PC-3 (cell line): Measurements from ENCODE around the gene TBX5.

Source experiments
- EZH2 ChIP-seq: fragments of 300-600 bp; sonication (generic); IDR thresholded peaks from one replicate; pipeline ENCODE4 v1.6.1; 2017; ENCODE audit warnings: antibody characterized with exemption, mild to moderate bottlenecking, low read length; ENCODE audit not compliant: unreplicated experiment
- TF ChIP-seq, protein P1 (sequence below): fragments of 300-600 bp; sonication (generic); conservative IDR thresholded peaks from 2 replicates; pipeline ENCODE4 v1.5.1; 2017; ENCODE audit warnings: antibody characterized with exemption, low read depth, mild to moderate bottlenecking, low read length

DNA sequence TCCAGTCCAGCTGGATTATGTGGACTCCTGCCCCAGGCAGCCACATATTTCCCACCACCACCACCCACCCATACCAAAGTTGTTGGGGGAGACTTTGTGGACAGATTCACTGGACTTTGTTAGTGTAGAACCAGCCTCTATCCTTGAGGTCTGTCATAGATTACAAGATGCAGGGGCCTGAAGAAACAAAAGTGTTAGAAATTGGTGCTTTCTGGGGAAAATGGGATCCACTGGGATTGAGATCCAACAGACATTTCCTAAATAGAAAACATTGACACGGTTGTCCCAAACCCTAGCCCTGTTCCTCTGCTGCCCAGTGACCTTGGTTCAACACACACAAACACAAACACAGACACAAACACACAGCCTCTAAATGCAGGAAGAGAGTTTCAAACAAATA lies 36.6 kb upstream of the TBX5 start:
- TF ChIP-seq, protein P1, sequence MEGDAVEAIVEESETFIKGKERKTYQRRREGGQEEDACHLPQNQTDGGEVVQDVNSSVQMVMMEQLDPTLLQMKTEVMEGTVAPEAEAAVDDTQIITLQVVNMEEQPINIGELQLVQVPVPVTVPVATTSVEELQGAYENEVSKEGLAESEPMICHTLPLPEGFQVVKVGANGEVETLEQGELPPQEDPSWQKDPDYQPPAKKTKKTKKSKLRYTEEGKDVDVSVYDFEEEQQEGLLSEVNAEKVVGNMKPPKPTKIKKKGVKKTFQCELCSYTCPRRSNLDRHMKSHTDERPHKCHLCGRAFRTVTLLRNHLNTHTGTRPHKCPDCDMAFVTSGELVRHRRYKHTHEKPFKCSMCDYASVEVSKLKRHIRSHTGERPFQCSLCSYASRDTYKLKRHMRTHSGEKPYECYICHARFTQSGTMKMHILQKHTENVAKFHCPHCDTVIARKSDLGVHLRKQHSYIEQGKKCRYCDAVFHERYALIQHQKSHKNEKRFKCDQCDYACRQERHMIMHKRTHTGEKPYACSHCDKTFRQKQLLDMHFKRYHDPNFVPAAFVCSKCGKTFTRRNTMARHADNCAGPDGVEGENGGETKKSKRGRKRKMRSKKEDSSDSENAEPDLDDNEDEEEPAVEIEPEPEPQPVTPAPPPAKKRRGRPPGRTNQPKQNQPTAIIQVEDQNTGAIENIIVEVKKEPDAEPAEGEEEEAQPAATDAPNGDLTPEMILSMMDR: no peak
- TF ChIP-seq EZH2: no peak
